ENCODE data around the gene NIP7.

- TF ChIP-seq FOXJ3 (CRISPR knock-in tag; IDR thresholded peaks at IDR 0.05) (no peak), SMARCB1 (IDR thresholded peaks at IDR 0.05; ENCODE audit: insufficient read length, low read depth) (no peak), TFAM (CRISPR knock-in tag; conservative IDR thresholded peaks at IDR 0.05) (no peak), EZH2 (IDR thresholded peaks at IDR 0.05; ENCODE audit: borderline replicate concordance, low read depth, low read length) (no peak), EP300 (IDR thresholded peaks at IDR 0.05; ENCODE audit: low read length) (no peak), POU5F1 (IDR thresholded peaks at IDR 0.05; ENCODE audit: borderline replicate concordance, low read depth, low read length, partially characterized antibody) (no peak), ARID2 (IDR thresholded peaks at IDR 0.05) (no peak), NKRF (IDR thresholded peaks at IDR 0.05; ENCODE audit: borderline replicate concordance) (no peak), FOXM1 (IDR thresholded peaks at IDR 0.05; ENCODE audit: low read depth) (no peak), FOXM1 (CRISPR knock-in tag; IDR thresholded peaks at IDR 0.05; ENCODE audit: low read depth) (no peak), REST (IDR thresholded peaks at IDR 0.05; ENCODE audit: borderline replicate concordance) (no peak), REST (CRISPR knock-in tag; IDR thresholded peaks at IDR 0.05; ENCODE audit: low read depth) (no peak)
- TF ChIP-seq, protein P1, sequence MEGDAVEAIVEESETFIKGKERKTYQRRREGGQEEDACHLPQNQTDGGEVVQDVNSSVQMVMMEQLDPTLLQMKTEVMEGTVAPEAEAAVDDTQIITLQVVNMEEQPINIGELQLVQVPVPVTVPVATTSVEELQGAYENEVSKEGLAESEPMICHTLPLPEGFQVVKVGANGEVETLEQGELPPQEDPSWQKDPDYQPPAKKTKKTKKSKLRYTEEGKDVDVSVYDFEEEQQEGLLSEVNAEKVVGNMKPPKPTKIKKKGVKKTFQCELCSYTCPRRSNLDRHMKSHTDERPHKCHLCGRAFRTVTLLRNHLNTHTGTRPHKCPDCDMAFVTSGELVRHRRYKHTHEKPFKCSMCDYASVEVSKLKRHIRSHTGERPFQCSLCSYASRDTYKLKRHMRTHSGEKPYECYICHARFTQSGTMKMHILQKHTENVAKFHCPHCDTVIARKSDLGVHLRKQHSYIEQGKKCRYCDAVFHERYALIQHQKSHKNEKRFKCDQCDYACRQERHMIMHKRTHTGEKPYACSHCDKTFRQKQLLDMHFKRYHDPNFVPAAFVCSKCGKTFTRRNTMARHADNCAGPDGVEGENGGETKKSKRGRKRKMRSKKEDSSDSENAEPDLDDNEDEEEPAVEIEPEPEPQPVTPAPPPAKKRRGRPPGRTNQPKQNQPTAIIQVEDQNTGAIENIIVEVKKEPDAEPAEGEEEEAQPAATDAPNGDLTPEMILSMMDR (IDR thresholded peaks at IDR 0.05 in 2 of 3, conservative IDR thresholded peaks at IDR 0.05 in 1 of 3; ENCODE audit: insufficient read depth in 2 of 3, low read depth in 1 of 3, low read length in 3 of 3) = no peak
Observed at GRCh38 chr16:69301187-69301586, 38.4 kb upstream of the NIP7 start.

Data from K562 (cell line).